ENCODE data around the gene LAMA1.

- TF ChIP-seq POLR2AphosphoS5 (IDR thresholded peaks at IDR 0.05; ENCODE audit: borderline replicate concordance, low read depth, low read length) (no peak), EZH2 (IDR thresholded peaks at IDR 0.05) (no peak), FOXP2 (optimal IDR thresholded peaks at IDR 0.05; ENCODE audit: control extremely low read depth, extremely low read length, insufficient read depth) (no peak)
These were observed 1.4 kb downstream of the LAMA1 start for GRCh38 chr18:7116001-7116730.
